Activated naive CD8-positive, alpha-beta T cell (primary cell): ENCODE measurements around the gene CXCL14.

Source experiments
- H3K27ac Mint-ChIP-seq: one replicate; pipeline ENCODE4 v1.8.0; 2021; ENCODE audit warnings: mixed read lengths
- H3K27me3 Mint-ChIP-seq: one replicate; pipeline ENCODE4 v1.8.0; 2021; ENCODE audit warnings: mixed read lengths
- H3K36me3 Mint-ChIP-seq: one replicate; pipeline ENCODE4 v1.8.0; 2021; ENCODE audit warnings: mixed read lengths
- H3K4me1 Mint-ChIP-seq: one replicate; pipeline ENCODE4 v1.8.0; 2021; ENCODE audit warnings: low read depth, mixed read lengths
- H3K4me3 Mint-ChIP-seq: one replicate; pipeline ENCODE4 v1.8.0; 2021; ENCODE audit warnings: mild to moderate bottlenecking, mixed read lengths
- H3K9me3 Mint-ChIP-seq: one replicate; pipeline ENCODE4 v1.8.0; 2021; ENCODE audit warnings: low read depth, mixed read lengths

The CXCL14 gene

GRCh38 chr5:135547590-135548254 is 31.1 kb downstream of the CXCL14 start:
- Mint-ChIP-seq H3K4me3 (no peak overlapping the region), H3K36me3 (no peaks in the 10 kb centered on the region), H3K9me3 (no peaks in the 10 kb centered on the region), H3K27ac (no peak overlapping the region), H3K27me3 (peaks cover 45% of the 10 kb centered on the region), H3K4me1 (peaks cover 11% of the 10 kb centered on the region)

DNA sequence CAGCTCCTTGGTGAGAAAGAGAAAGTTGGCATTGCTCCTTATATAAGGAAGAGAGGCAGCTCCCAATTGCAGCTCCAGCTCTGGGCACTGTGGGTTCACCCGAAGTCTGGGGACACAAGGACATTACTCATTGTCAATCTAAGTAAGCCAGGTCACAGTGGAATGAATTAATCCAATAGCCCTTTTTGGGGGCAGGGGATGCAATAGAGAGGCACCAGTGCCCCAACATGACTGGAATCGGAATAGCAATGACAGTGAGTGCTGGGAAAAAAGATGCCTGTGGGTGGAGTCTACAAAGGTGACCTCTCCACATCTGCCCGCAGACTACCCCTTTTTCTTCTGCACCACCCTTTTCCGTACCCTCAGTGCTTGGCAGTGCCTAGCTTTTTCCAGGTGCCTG is 31.9 kb downstream of the CXCL14 start:
- Mint-ChIP-seq H3K27me3 (peaks cover 44% of the 10 kb centered on the region), H3K36me3 (no peaks in the 10 kb centered on the region), H3K4me3 (no peak overlapping the region), H3K27ac (no peak overlapping the region), H3K4me1 (peaks cover 11% of the 10 kb centered on the region), H3K9me3 (no peaks in the 10 kb centered on the region)

- peaks cover 9% of the 10 kb centered on the region for H3K4me1 Mint-ChIP-seq
- H3K27me3 Mint-ChIP-seq = peaks cover 46% of the 10 kb centered on the region
- H3K4me3 Mint-ChIP-seq = no peak overlapping the region
- no peak overlapping the region for H3K27ac Mint-ChIP-seq
- H3K9me3 Mint-ChIP-seq = no peaks in the 10 kb centered on the region
- H3K36me3 Mint-ChIP-seq = no peaks in the 10 kb centered on the region
Measured at GRCh38 chr5:135546101-135546500, 32.7 kb downstream of the CXCL14 start.

GRCh38 chr5:135545099-135545498 is 33.7 kb downstream of the CXCL14 start:
- H3K27me3 Mint-ChIP-seq = peaks cover 49% of the 10 kb centered on the region
- no peaks in the 10 kb centered on the region for H3K9me3 Mint-ChIP-seq

GRCh38 chr5:135543485-135544304 is 35.1 kb downstream of the CXCL14 start:
- Mint-ChIP-seq H3K27me3 (peaks cover 51% of the 10 kb centered on the region), H3K4me3 (peak overlapping the region; percentile 84), H3K9me3 (no peaks in the 10 kb centered on the region), H3K36me3 (no peaks in the 10 kb centered on the region), H3K4me1 (peaks cover 9% of the 10 kb centered on the region), H3K27ac (no peak overlapping the region)

More at GRCh38 chr5:135545099-135545498, 33.7 kb downstream of the CXCL14 start:
- peaks cover 9% of the 10 kb centered on the region for H3K4me1 Mint-ChIP-seq
- peak overlapping the region; percentile 84 for H3K4me3 Mint-ChIP-seq
- no peaks in the 10 kb centered on the region for H3K36me3 Mint-ChIP-seq
- H3K27ac Mint-ChIP-seq = no peak overlapping the region

DNA sequence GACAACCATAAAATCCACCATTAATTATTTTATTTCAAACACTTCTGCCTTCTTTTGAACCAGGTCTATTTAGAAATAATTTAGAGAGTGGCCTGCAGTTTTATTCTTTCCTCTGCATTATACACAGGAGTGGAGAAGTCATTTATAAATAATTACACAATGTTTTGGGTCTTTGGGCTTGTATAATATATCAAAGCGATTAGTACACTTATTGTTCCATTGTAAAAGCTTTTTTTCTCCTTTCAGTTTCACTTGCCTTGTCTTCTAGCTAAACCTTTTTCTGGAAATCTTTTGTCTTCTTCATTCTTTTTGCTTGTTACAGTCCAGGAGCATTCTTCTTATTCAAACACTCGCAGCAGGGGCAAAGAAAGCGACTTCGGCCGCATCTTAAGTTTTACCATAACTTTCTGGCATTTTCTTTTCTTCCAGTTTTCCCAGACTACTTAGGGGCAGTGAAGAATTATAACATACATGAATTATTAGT is 35.7 kb downstream of the CXCL14 start:
- no peak overlapping the region for H3K27ac Mint-ChIP-seq
- H3K27me3 Mint-ChIP-seq = peaks cover 54% of the 10 kb centered on the region
- peak overlapping the region; percentile 67 for H3K4me3 Mint-ChIP-seq
- peaks cover 9% of the 10 kb centered on the region for H3K4me1 Mint-ChIP-seq
- no peaks in the 10 kb centered on the region for H3K36me3 Mint-ChIP-seq
- no peaks in the 10 kb centered on the region for H3K9me3 Mint-ChIP-seq

GRCh38 chr5:135541807-135542502 is 36.8 kb downstream of the CXCL14 start:
- Mint-ChIP-seq H3K4me1 (peaks cover 9% of the 10 kb centered on the region), H3K36me3 (no peaks in the 10 kb centered on the region), H3K9me3 (no peaks in the 10 kb centered on the region), H3K4me3 (no peak overlapping the region), H3K27ac (no peak overlapping the region), H3K27me3 (peaks cover 55% of the 10 kb centered on the region)

DNA sequence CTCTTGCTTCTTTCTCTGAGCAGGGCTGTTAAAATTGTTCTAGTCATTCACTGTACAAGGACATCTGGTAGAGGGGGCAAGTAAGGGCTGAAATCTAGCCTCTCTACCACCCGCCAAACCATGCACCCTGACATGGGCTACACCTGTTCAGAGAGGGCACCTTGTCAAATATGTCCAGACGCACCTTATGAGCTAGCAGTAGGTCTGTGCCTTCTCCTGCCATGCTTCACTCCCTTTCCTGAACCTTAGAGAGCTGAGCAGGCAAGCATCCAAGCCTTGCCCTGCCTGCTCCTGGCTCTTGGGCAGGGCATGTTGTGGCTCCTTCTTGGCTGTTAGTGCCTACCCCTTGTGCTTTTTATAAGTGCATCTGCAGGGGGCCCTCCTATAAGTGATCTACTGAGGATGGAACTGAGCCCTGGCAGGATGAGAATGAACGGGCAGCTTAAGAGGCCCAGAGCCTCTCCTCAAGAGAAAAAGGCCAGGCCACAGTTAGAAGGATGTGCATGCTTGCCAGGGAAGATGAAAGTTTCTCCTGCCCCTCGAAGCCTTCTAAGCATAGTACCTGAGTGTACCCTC is 39.3 kb downstream of the CXCL14 start:
- no peaks in the 10 kb centered on the region for H3K36me3 Mint-ChIP-seq
- no peak overlapping the region for H3K27ac Mint-ChIP-seq
- peaks cover 17% of the 10 kb centered on the region for H3K4me1 Mint-ChIP-seq
- no peaks in the 10 kb centered on the region for H3K9me3 Mint-ChIP-seq
- H3K27me3 Mint-ChIP-seq = peaks cover 48% of the 10 kb centered on the region
- H3K4me3 Mint-ChIP-seq = no peak overlapping the region

GRCh38 chr5:135538261-135538660 is 40.5 kb downstream of the CXCL14 start:
- Mint-ChIP-seq H3K9me3 (no peaks in the 10 kb centered on the region), H3K4me1 (peaks cover 12% of the 10 kb centered on the region), H3K36me3 (no peaks in the 10 kb centered on the region)

DNA sequence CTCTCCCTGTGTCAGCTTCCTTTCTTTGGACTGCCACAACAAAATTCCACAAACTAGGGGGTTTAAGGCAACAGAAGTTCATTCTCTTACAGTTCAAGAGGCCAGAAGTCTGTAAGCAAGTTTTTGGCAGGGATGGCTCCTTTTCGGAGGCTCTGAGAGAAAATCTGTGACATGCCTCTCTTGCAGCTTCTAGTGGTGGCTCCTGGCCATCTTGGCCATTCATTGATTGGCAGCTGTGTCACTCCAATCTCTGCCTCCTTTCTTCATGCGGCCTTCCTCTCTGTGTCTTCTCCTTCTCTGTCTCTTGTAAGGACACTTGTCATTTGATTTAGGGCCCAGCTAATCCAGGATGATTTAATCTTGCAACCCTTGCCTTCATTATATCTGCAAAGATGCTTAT is 41.0 kb downstream of the CXCL14 start:
- no peaks in the 10 kb centered on the region for H3K36me3 Mint-ChIP-seq
- H3K9me3 Mint-ChIP-seq = no peaks in the 10 kb centered on the region
- H3K4me1 Mint-ChIP-seq = peaks cover 8% of the 10 kb centered on the region
- no peak overlapping the region for H3K4me3 Mint-ChIP-seq
- H3K27ac Mint-ChIP-seq = no peak overlapping the region
- H3K27me3 Mint-ChIP-seq = peaks cover 49% of the 10 kb centered on the region

More at GRCh38 chr5:135538261-135538660, 40.5 kb downstream of the CXCL14 start:
- Mint-ChIP-seq H3K27ac (no peak overlapping the region), H3K4me3 (no peak overlapping the region), H3K27me3 (peaks cover 51% of the 10 kb centered on the region)

- H3K27me3 Mint-ChIP-seq = peaks cover 49% of the 10 kb centered on the region
- H3K36me3 Mint-ChIP-seq = no peaks in the 10 kb centered on the region
- H3K9me3 Mint-ChIP-seq = no peaks in the 10 kb centered on the region
- no peak overlapping the region for H3K4me3 Mint-ChIP-seq
- H3K27ac Mint-ChIP-seq = no peak overlapping the region
- peaks cover 8% of the 10 kb centered on the region for H3K4me1 Mint-ChIP-seq
Measured at GRCh38 chr5:135537271-135537670, 41.5 kb downstream of the CXCL14 start.

- Mint-ChIP-seq H3K9me3 (no peaks in the 10 kb centered on the region), H3K27ac (no peak within 1 kb of the TSS), H3K4me1 (peaks cover 8% of the 10 kb centered on the region), H3K27me3 (peaks cover 47% of the 10 kb centered on the region), H3K4me3 (peak within 1 kb of the TSS; percentile 32), H3K36me3 (no peaks in the 10 kb centered on the region)
Measured at GRCh38 chr5:135535820-135536801, 42.7 kb downstream of the CXCL14 start, which contains the start of gene NEUROG1. TSS of gene NEUROG1 (minus strand) at chr5:135535964. CDS start at chr5:135535690, 274 bp downstream.

GRCh38 chr5:135535420-135535819 is 43.4 kb downstream of the CXCL14 start:
- no peaks in the 10 kb centered on the region for H3K36me3 Mint-ChIP-seq

More at GRCh38 chr5:135535420-135535819, 43.4 kb downstream of the CXCL14 start:
- Mint-ChIP-seq H3K27ac (no peak overlapping the region), H3K4me1 (peaks cover 8% of the 10 kb centered on the region), H3K4me3 (no peak overlapping the region), H3K9me3 (no peaks in the 10 kb centered on the region), H3K27me3 (peaks cover 51% of the 10 kb centered on the region)
